Prostate gland (tissue), 2 donors: ENCODE data around the gene SEMA3E.

Experiments used
- POLR2A ChIP-seq: fragments of 450-650 bp; IDR thresholded peaks from one replicate; pipeline ENCODE4 v1.6.1; 2016; ENCODE audit warnings: antibody characterized with exemption, mild to moderate bottlenecking
- POLR2AphosphoS5 ChIP-seq: sonication (generic); formaldehyde crosslinking; IDR thresholded peaks from one replicate; pipeline ENCODE4 v1.6.1; 2017; ENCODE audit warnings: antibody characterized with exemption
- TF ChIP-seq, protein P1 (sequence below), 4 experiments: fragments of 200-600 bp in 2 of 4; fragments of 450-650 bp in 2 of 4; sonication (generic) in 2 of 4; IDR thresholded peaks; 1 replicate in 3 of 4; 2 replicates in 1 of 4; pipeline ENCODE4 v1.5.1; 2016 to 2019; ENCODE audit warnings: antibody characterized with exemption in 4 of 4, mild to moderate bottlenecking in 2 of 4, moderate library complexity in 2 of 4

GRCh38 chr7:83439026-83439425 is 209.9 kb downstream of the SEMA3E start:
- TF ChIP-seq POLR2A, result no peak
- TF ChIP-seq, protein P1, sequence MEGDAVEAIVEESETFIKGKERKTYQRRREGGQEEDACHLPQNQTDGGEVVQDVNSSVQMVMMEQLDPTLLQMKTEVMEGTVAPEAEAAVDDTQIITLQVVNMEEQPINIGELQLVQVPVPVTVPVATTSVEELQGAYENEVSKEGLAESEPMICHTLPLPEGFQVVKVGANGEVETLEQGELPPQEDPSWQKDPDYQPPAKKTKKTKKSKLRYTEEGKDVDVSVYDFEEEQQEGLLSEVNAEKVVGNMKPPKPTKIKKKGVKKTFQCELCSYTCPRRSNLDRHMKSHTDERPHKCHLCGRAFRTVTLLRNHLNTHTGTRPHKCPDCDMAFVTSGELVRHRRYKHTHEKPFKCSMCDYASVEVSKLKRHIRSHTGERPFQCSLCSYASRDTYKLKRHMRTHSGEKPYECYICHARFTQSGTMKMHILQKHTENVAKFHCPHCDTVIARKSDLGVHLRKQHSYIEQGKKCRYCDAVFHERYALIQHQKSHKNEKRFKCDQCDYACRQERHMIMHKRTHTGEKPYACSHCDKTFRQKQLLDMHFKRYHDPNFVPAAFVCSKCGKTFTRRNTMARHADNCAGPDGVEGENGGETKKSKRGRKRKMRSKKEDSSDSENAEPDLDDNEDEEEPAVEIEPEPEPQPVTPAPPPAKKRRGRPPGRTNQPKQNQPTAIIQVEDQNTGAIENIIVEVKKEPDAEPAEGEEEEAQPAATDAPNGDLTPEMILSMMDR (IDR thresholded peaks at IDR 0.05), result no peak
- TF ChIP-seq POLR2AphosphoS5, result no peak
